HepG2 (cell line): Measurements from ENCODE around the gene ALDH18A1. TPM values are rescaled to one million over a fixed set of nuclear protein-coding genes. Genes with fewer than 3 reads are reported as not detected.

Experiments used
- ERF ChIP-seq: IDR thresholded peaks from 2 replicates; pipeline ENCODE4 v1.6.1; 2018; ENCODE audit warnings: missing biosample characterization, missing genetic modification reagents
- FOXO1 ChIP-seq: sonication (generic); formaldehyde crosslinking; IDR thresholded peaks from 2 replicates; pipeline ENCODE4 v1.4.0; 2020; ENCODE audit warnings: missing genetic modification reagents
- LCORL ChIP-seq, 2 experiments: fragments of 450-650 bp in 1 of 2; sonication (generic) in 1 of 2; formaldehyde crosslinking in 1 of 2; IDR thresholded peaks; 2 replicates each; pipeline versions ENCODE4 v1.5.0 to v1.6.1; 2017 to 2020; ENCODE audit warnings: antibody characterized with exemption in 1 of 2, missing genetic modification reagents in 1 of 2
- MED1 ChIP-seq: sonication (generic); formaldehyde crosslinking; IDR thresholded peaks from 2 replicates; pipeline ENCODE4 v1.4.0; 2020; ENCODE audit warnings: missing genetic modification reagents
- RFX3 ChIP-seq: IDR thresholded peaks from 2 replicates; pipeline ENCODE4 v1.6.1; 2016; ENCODE audit warnings: missing biosample characterization, missing genetic modification reagents
- ZBTB7B ChIP-seq: sonication (generic); formaldehyde crosslinking; IDR thresholded peaks from 2 replicates; pipeline ENCODE4 v1.4.0; 2020; ENCODE audit warnings: missing genetic modification reagents
- ZFX ChIP-seq: sonication (generic); formaldehyde crosslinking; IDR thresholded peaks from 2 replicates; pipeline ENCODE4 v1.4.0; 2020; ENCODE audit warnings: mild to moderate bottlenecking, low read depth, missing genetic modification reagents, moderate library complexity
- ZNF180 ChIP-seq: sonication (generic); formaldehyde crosslinking; IDR thresholded peaks from 2 replicates; pipeline ENCODE4 v1.4.0; 2020; ENCODE audit warnings: low read depth, missing genetic modification reagents, borderline replicate concordance
- ZNF263 ChIP-seq: sonication (generic); formaldehyde crosslinking; IDR thresholded peaks from 2 replicates; pipeline ENCODE4 v1.4.0; 2020; ENCODE audit warnings: missing genetic modification reagents
- ZNF446 ChIP-seq: sonication (generic); formaldehyde crosslinking; IDR thresholded peaks from 2 replicates; pipeline ENCODE4 v1.5.0; 2020; ENCODE audit warnings: mild to moderate bottlenecking, missing genetic modification reagents
- polyA plus RNA-seq, 8 experiments: library from polyadenylated mRNA; depleted of rRNA in 3 of 8; stranded (reverse) in 7 of 8; unstranded in 1 of 8; fragments of >200 nt; fragmentation: Illumina TruSeq in 4 of 8; extraction: Trizol in 4 of 8; gene quantifications; 2 replicates each; pipeline versions ENCODE4 v1.2.1 to v1.2.3, GENCODE V29; 2011 to 2016; ENCODE audit warnings: low read depth in 4 of 8, missing spikeins in 1 of 8, mixed read lengths in 1 of 8; ENCODE audit not compliant: insufficient read depth in 1 of 8
- total RNA-seq, 5 experiments: library from RNA; depleted of rRNA; stranded (reverse); fragments of >200 nt; fragmentation: Illumina TruSeq; extraction: Trizol; gene quantifications; 2 replicates each; pipeline ENCODE4 v1.2.3, GENCODE V29; 2016; ENCODE audit warnings: low read depth in 1 of 5
- TF ChIP-seq, protein P1 (sequence below): IDR thresholded peaks from 2 replicates; pipeline ENCODE4 v1.6.1; 2016; ENCODE audit warnings: low read depth, borderline replicate concordance
- TF ChIP-seq, protein P2 (sequence below): IDR thresholded peaks from 2 replicates; pipeline ENCODE4 v1.4.0; 2020; ENCODE audit warnings: mild to moderate bottlenecking, missing genetic modification reagents

Gene ALDH18A1
- total and polyA plus RNA-seq, 2 of the 13 experiments (the other 11 are each of a cell fraction or from before 2014, with no cell fraction given) = 180 to 263 TPM

DNA sequence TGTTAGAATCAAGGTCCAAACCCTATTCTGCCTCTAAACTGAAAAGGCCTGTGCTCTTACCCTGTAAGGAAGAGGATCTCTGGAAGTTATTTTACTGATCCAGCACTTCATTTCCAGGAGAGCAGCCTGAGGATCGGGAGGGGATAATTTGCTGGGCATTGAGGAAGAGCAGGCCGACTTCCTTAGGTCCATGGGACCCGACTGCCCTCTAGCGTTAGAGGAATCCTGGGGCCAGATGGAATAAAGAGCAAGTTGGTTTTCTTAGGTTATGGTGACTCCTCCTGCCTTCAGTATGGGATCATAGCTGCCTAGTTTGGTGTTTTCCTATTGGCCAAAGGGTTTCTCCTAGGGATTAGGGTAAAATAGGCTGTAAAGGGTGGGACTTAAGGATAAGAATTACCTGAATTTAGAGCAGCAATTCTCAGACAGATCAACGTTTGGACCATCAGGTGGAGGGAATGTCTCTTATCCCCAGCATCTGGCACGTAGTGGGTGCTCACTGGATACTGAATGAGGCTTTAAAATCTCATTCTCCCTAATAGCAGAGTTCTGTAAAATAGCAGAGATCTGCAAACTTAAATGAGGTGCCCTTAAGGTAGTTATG, 55.3 kb downstream of the ALDH18A1 start (continued):
- TF ChIP-seq FOXO1 (peak; percentile 44; the same call in 1 of the 2 replicates), RFX3 (CRISPR knock-in tag) (no peak), ZNF446 (CRISPR knock-in tag) (no peak), ZFX (CRISPR knock-in tag) (peak; percentile 60; the same call in 1 of the 2 replicates), LCORL (IDR thresholded peaks at IDR 0.05) (no peak), LCORL (CRISPR knock-in tag; IDR thresholded peaks at IDR 0.05) (peak; percentile 45; the same call in 1 of the 2 replicates), ERF (CRISPR knock-in tag) (peak; percentile 55; the same call in 1 of the 2 replicates), ZBTB7B (CRISPR knock-in tag) (0 out of 2 replicates have a peak, but pooled peaks have one; percentile 28), ZNF180 (CRISPR knock-in tag) (no peak), MED1 (0 out of 2 replicates have a peak, but pooled peaks have one; percentile 27), ZNF263 (CRISPR knock-in tag) (0 out of 2 replicates have a peak, but pooled peaks have one; percentile 38)
- TF ChIP-seq, protein P1, sequence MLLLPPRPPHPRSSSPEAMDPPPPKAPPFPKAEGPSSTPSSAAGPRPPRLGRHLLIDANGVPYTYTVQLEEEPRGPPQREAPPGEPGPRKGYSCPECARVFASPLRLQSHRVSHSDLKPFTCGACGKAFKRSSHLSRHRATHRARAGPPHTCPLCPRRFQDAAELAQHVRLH (CRISPR knock-in tag) = peak; percentile 52; the same call in 1 of the 2 replicates
- TF ChIP-seq, protein P2, sequence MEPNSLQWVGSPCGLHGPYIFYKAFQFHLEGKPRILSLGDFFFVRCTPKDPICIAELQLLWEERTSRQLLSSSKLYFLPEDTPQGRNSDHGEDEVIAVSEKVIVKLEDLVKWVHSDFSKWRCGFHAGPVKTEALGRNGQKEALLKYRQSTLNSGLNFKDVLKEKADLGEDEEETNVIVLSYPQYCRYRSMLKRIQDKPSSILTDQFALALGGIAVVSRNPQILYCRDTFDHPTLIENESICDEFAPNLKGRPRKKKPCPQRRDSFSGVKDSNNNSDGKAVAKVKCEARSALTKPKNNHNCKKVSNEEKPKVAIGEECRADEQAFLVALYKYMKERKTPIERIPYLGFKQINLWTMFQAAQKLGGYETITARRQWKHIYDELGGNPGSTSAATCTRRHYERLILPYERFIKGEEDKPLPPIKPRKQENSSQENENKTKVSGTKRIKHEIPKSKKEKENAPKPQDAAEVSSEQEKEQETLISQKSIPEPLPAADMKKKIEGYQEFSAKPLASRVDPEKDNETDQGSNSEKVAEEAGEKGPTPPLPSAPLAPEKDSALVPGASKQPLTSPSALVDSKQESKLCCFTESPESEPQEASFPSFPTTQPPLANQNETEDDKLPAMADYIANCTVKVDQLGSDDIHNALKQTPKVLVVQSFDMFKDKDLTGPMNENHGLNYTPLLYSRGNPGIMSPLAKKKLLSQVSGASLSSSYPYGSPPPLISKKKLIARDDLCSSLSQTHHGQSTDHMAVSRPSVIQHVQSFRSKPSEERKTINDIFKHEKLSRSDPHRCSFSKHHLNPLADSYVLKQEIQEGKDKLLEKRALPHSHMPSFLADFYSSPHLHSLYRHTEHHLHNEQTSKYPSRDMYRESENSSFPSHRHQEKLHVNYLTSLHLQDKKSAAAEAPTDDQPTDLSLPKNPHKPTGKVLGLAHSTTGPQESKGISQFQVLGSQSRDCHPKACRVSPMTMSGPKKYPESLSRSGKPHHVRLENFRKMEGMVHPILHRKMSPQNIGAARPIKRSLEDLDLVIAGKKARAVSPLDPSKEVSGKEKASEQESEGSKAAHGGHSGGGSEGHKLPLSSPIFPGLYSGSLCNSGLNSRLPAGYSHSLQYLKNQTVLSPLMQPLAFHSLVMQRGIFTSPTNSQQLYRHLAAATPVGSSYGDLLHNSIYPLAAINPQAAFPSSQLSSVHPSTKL (CRISPR knock-in tag) = peak; percentile 60; the same call in 1 of the 2 replicates
- TF ChIP-seq, all 625 proteins: peak for 68
